Activated CD4-positive, alpha-beta T cell treated with anti-CD3 and anti-CD28 coated beads, Interleukin-2, amount 50 U/mL, for 1 hour (primary cell): Measurements from ENCODE around the gene ATP6V0A4.
A peak's percentile ranks its signal among the peaks of the same experiment; 100 is the strongest.
"Not testable (repeated sequence)": the region's sequence is repeated elsewhere in the genome, so short reads cannot be mapped to it uniquely, and the experiment has no call there.

Experiments used
- DNase-seq: peaks from one replicate; pipeline ENCODE4 v3.0.0-alpha.2; 2020

The ATP6V0A4 gene

DNA sequence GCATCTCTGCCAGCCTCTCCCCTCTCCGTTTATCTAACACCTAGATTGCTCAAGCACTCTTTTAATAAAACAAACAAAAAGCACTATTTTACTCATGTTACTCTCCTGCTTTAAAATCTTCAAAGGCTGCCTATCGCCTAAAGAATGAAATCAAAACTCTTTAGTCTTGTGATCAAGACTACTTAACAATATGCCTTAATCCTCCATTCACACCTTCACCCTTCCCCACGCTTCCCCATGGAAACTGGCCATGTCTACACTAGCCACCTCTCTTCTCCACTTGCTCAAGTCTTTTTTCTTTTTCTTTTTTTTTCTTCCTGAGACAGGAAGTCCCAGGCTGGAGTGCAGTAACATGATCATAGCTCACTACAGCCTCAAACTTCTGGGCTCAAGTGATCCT lies 48.0 kb downstream of the ATP6V0A4 start:
- no peak for DNase-seq

DNA sequence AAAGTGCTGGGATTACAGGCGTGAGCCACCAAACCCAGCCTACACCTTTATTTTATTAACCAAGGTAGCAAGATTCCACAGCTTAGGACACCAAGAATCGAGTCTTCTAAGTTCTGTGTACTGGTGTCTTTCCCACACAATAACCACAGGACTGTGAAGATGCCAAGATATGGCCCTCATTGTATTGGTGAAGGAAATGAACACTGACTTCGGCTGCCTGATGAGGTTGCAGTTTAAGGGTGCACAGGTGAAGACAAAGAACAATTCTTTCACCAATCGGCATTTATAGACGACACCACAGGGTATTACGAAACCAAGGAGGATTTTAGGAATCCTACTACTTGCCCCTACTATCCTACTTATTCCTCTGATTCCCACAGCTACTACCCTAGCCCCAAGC lies 49.3 kb downstream of the ATP6V0A4 start:
- no peak for DNase-seq

- no peak for DNase-seq
These were observed 51.9 kb downstream of the ATP6V0A4 start for GRCh38 chr7:138746073-138746472.

GRCh38 chr7:138745189-138745588 lies 52.8 kb downstream of the ATP6V0A4 start:
- no peak for DNase-seq

GRCh38 chr7:138741453-138741735 lies 56.6 kb downstream of the ATP6V0A4 start:
- DNase-seq, result no peak

GRCh38 chr7:138739859-138740258 lies 58.1 kb downstream of the ATP6V0A4 start:
- no peak for DNase-seq

DNA sequence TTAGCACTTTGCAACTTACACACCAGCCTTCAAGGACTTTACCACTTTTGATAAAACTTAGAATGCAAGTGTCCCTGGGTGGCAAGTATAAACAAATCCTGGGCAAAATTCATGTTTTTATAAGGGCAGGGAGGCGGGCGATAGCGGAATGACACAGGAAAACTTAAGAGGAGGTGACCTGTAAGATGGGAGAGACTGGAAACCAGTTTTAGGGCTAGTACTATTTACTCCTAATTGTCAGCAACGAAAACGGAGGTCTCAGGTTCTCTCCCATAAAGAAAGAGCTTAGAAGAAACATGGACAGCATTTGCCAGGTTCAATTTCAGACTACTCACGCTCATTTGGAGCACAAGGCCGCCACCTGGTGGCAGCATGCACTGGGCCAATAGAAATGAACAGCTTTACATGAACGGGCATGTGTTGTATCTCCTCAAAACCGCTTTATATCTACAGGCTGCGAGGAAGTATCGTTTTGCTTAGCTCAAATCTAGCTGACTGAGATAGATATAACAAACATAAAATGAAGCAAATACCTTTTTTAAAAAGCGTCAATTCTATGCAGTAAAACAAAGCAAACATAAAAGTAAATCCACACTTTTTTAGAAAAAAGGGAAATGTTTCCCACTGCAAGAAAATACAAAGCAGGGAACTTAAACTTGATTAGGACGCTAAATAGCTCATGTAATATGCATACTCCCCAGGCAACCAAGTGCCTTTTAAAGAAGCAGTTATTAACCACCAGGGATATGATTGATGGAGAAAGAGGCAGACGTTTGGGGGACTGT lies 59.3 kb downstream of the ATP6V0A4 start:
- DNase-seq, result peak; percentile 84

DNA sequence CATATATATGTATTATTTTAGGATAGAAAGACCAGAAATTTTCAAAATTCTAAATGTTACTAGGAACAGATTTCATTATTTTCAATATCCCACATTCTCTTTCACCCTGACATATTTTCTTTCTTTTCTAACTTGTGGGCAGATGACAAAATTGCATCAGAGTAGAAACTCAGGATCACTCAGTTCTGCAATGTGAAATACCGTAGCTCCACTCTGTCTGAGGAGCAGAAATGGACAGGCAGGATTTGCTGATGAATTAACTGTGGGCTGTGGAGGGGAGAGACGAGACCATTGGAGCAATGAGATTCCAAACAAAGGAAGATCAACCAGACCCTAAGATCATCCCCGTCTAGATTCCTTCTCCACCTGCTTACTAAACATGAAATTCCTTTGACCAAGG lies 59.9 kb downstream of the ATP6V0A4 start:
- DNase-seq, result no peak

GRCh38 chr7:138735399-138735798 lies 62.6 kb downstream of the ATP6V0A4 start:
- DNase-seq, result no peak

DNA sequence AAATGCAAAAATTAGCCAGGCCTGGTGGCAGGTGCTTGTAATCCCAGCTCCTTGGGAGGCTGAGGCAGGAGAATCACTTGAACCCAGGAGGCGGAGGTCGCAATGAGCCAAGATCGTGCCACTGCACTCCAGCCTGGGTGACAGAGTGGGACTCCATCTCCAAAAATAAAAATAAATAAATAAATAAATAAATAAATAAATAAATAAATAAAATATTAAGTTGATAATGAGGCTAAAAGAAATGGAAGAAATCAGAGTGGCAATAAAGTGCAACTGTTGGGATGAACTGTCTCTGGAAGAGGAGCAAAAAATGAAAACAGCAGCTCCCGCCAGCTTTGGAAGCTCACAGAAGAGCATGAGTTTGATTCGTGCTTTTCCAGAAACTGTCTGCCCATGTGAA lies 66.3 kb downstream of the ATP6V0A4 start:
- not testable (repeated sequence) for DNase-seq

DNA sequence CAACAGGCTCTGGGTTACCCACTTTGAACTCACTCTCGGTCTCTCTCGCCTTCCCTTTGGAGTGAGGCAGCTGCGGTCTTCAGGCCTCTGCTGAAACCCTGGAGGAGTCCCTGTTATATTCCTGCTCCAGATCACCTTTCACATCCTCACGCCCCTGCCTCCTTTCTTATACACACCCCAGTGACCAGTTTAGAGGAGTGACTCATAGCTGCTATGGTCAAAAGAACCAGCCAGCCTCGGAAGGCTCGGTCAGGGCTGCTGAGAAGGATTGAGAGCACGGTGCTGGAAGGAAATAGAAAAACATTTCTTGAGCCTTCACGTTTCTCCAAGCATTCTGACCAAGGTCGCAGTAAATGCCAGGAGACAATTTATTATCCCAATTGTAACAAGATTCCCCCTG lies 68.6 kb downstream of the ATP6V0A4 start:
- DNase-seq, result no peak

DNA sequence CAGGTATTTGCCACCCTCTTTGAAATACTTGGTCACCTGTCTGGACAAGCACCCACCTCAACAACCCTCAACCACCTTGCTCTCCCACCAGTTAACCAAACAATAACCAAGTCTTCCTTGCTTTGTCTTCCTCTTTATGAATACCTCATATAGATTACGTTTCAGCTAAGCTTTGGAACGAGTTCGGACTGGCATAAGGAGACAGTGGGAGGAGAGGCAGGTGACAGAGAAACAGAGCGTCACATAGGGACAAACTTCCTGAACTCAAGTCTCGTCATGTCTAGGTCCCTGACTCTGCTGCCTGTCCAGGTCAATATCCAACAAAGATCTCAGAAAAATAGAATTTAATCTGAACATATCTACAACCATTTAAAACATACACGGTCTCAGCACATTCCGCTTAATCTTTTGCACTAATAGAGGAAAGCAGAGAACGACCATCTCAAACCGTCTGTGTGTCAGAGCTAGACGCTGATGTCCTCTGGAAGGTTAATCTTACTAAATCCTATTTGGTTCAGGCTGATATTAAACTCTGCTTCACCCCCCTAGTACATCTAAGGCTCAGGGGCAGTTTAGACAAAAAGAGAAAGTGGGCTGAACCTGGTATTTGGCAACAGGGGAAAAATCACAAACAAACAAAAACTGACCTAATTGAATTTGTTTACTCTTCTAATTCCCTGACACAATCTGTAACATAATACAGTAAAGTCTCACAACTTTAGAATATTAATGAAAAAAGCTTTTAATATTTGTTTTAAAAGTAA lies 70.5 kb downstream of the ATP6V0A4 start:
- no peak for DNase-seq

GRCh38 chr7:138726288-138726687 lies 71.7 kb downstream of the ATP6V0A4 start:
- DNase-seq, result no peak

DNA sequence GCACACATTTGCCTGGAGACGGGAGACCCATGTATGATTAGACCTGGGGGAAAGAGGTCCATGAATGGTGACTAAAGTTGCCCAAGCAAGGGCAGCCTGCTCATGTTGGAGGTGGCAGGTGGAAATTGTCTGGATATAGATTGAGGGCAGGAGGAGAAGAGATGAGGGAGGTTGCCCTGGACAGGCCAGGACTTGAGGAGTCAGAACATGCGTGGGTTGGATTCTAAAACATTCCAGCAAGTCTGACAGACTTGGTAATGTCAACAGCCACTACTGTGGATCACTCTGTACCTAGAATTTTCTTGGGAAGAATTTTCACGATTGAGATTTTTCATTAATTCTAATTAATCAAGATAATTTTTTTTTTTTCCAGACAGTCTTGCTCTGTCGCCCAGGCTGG lies 77.7 kb downstream of the ATP6V0A4 start:
- DNase-seq, result no peak

DNA sequence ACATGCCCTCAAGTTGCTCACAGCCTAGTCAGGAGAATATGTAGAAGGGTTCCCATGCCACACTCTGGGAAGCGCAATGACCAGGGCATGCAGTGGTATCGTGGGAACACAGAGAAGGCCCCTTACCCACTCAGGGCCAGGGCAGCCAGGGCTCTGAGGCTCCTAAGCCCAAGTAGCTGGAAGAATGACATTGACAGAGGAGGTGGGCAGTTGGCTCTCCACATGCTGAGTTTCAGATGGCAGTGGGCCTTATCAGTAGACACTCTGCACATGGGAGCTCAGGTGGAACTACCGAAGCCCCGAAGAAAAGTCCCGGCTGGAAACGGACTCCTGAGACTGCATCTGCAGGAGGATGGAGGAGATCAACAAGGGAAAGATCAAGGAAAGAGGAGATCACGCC lies 81.1 kb downstream of the ATP6V0A4 start:
- DNase-seq, result no peak

- no peak for DNase-seq
These were observed 84.8 kb downstream of the ATP6V0A4 start for GRCh38 chr7:138713191-138713590.

DNA sequence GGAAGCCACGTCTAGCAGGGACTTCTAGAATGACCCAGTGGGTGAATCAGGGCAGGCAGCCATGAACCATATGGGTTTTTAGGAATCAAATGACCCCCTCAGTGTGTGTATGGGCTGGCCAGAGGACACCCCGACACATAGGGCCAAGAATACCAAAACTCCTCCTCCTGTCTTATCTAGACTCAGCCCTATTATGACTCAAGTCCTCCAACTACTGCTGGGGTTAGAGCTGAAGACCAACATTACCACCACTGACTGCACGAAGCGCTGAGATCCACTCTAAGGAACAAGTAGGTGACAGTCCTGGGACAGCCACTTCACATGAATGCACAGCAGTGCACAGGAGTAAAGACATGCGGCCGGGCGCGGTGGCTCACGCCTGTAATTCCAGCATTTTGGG lies 85.3 kb downstream of the ATP6V0A4 start:
- no peak for DNase-seq

GRCh38 chr7:138710536-138711385 lies 87.2 kb downstream of the ATP6V0A4 start:
- DNase-seq, result no peak

DNA sequence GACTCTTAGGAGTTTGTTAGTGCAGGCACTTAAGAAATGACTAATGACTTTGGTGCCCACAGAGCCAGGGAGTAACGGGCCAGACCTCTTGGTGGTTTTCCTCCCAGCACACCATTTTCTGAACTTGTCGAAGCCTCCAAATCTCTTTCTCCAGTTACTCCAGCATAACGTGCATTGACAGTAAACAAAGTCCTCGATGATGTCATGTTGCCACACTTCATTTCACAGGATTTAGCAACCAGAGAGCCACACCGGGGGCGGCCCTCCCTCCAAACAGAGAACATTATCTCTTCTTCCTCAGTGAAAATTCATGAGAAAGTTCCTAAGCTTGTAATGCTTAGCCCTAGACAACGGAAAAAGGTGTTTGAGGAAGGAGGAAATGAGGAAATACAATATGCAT lies 92.8 kb downstream of the ATP6V0A4 start:
- no peak for DNase-seq

- no peak for DNase-seq
These were observed 96.5 kb downstream of the ATP6V0A4 start for GRCh38 chr7:138701537-138701923.

GRCh38 chr7:138700857-138701536 lies 97.0 kb downstream of the ATP6V0A4 start, which contains the start of gene SVOPL:
SVOPL (minus strand) TSS chr7:138701362; CDS start chr7:138679045, 22,317 bp downstream.
- no peak for DNase-seq

GRCh38 chr7:138699661-138700060 lies 98.3 kb downstream of the ATP6V0A4 start:
- no peak for DNase-seq

- DNase-seq, result no peak
These were observed 99.7 kb downstream of the ATP6V0A4 start for GRCh38 chr7:138698281-138698680.
